GM18502 (cell line): ENCODE results near the gene CRLF3.
"Not testable (repeated sequence)": the region's sequence is repeated elsewhere in the genome, so short reads cannot be mapped to it uniquely, and the experiment has no call there.

ENCODE experiments used
- ATAC-seq: cut with Tn5 transposase; IDR thresholded peaks from one replicate; pipeline ENCODE4 v1.9.1; 2021; ENCODE audit warnings: mild to moderate bottlenecking; ENCODE audit not compliant: unreplicated experiment, poor library complexity

CRLF3 gene

GRCh38 chr17:30824356-30825145, at the start of gene CRLF3:
Gene CRLF3, minus strand, starts transcription at chr17:30824692. Its CDS starts 41 bp downstream, at chr17:30824651.
- ATAC-seq, result peak; percentile 88

- no peak for ATAC-seq
Observed at GRCh38 chr17:30869005-30869404, 44.5 kb upstream of the CRLF3 start.

GRCh38 chr17:30864636-30865035, 40.1 kb upstream of the CRLF3 start:
- no peak for ATAC-seq

- no peak for ATAC-seq
Observed at GRCh38 chr17:30858556-30859250, 34.2 kb upstream of the CRLF3 start.

GRCh38 chr17:30854146-30854545, 29.7 kb upstream of the CRLF3 start:
- ATAC-seq, result no peak

- no peak for ATAC-seq
Observed at GRCh38 chr17:30848021-30848420, 23.5 kb upstream of the CRLF3 start.

GRCh38 chr17:30840771-30841170, 16.3 kb upstream of the CRLF3 start:
- no peak for ATAC-seq

GRCh38 chr17:30838202-30838807, 13.8 kb upstream of the CRLF3 start:
- no peak for ATAC-seq

- peak; percentile 10 for ATAC-seq
Observed at GRCh38 chr17:30832438-30833124, 8.1 kb upstream of the CRLF3 start.

- peak; percentile 84 for ATAC-seq
Observed at GRCh38 chr17:30831663-30832437, 7.4 kb upstream of the CRLF3 start, which contains the start of gene ATAD5. Gene ATAD5, plus strand, starts transcription at chr17:30831966. Its CDS starts 382 bp downstream, at chr17:30832348.

GRCh38 chr17:30831257-30831656, 6.8 kb upstream of the CRLF3 start:
- peak; percentile 14 for ATAC-seq

GRCh38 chr17:30829022-30829421, 4.5 kb upstream of the CRLF3 start:
- ATAC-seq, result no peak

- no peak for ATAC-seq
Observed at GRCh38 chr17:30827082-30827481, 2.6 kb upstream of the CRLF3 start.

- peak; percentile 22 for ATAC-seq
Observed at GRCh38 chr17:30824002-30824355, 513 bp downstream of the CRLF3 start.

GRCh38 chr17:30823421-30823820, 1.1 kb downstream of the CRLF3 start:
- ATAC-seq, result no peak

GRCh38 chr17:30822919-30823318, 1.6 kb downstream of the CRLF3 start:
- ATAC-seq, result not testable (repeated sequence)

- no peak for ATAC-seq
Observed at GRCh38 chr17:30821871-30822723, 2.4 kb downstream of the CRLF3 start.

- ATAC-seq, result no peak
Observed at GRCh38 chr17:30819971-30820705, 4.4 kb downstream of the CRLF3 start.
